ENCODE data around the gene WDSUB1. TPM values are rescaled to one million over a fixed set of nuclear protein-coding genes. Genes with fewer than 3 reads are reported as not detected.

Gene WDSUB1
- total RNA-seq, 2 donors from 2014 or later, result 3.2 to 4.7 TPM

DNA sequence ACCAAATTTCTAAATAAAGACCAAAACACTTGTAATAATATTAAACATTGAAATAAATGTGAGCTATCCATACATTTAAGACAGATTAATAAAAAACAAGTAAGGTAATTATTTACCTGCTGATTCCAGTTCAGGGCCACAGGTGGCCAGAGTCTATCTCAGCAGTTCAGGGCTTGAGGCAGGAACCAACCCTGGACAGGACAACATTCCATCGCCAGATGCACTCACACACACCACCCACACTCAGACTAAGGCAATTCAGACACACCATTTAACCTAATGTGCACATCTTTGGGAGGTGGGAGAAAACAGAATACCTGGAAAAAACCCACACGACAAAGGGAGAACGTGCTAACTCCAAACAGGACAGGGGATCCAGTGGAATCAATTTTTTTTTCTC is 14.1 kb upstream of the WDSUB1 start:
- no peak for DNase-seq (ENCODE audit: low spot score)
- no peaks in the 10 kb centered on the region for H3K4me1 ChIP-seq
- TF ChIP-seq, protein P1, sequence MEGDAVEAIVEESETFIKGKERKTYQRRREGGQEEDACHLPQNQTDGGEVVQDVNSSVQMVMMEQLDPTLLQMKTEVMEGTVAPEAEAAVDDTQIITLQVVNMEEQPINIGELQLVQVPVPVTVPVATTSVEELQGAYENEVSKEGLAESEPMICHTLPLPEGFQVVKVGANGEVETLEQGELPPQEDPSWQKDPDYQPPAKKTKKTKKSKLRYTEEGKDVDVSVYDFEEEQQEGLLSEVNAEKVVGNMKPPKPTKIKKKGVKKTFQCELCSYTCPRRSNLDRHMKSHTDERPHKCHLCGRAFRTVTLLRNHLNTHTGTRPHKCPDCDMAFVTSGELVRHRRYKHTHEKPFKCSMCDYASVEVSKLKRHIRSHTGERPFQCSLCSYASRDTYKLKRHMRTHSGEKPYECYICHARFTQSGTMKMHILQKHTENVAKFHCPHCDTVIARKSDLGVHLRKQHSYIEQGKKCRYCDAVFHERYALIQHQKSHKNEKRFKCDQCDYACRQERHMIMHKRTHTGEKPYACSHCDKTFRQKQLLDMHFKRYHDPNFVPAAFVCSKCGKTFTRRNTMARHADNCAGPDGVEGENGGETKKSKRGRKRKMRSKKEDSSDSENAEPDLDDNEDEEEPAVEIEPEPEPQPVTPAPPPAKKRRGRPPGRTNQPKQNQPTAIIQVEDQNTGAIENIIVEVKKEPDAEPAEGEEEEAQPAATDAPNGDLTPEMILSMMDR (IDR thresholded peaks at IDR 0.05), result no peak
- H3K4me3 ChIP-seq, result no peak overlapping the region
- H3K27me3 ChIP-seq, result no peaks in the 10 kb centered on the region
- H3K9me3 ChIP-seq, result no peaks in the 10 kb centered on the region
- no peaks in the 10 kb centered on the region for H3K36me3 ChIP-seq
- no peak overlapping the region for H3K27ac ChIP-seq

DNA sequence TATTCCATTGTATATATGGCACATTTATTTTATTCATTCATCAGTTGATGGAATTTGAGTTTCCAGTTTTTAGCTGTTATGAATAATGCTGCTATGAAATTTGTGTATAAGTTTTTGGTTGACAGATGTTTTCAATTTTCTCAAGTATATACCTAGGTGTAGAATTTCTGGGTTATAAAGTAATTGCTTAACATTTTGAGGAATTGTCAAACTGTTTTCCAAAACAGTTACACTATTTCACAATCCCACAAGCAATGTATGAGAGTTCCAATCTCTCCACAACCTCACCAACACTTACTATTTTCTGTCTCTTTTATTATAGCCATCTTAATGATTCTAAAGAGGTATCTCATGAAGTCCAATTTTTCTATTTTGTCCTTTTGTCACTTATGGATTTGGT is 12.5 kb upstream of the WDSUB1 start:
- Histone ChIP-seq H3K27me3 (no peaks in the 10 kb centered on the region), H3K9me3 (no peaks in the 10 kb centered on the region), H3K4me1 (no peaks in the 10 kb centered on the region), H3K4me3 (no peak overlapping the region), H3K27ac (no peak overlapping the region), H3K36me3 (no peaks in the 10 kb centered on the region)
- DNase-seq (ENCODE audit: low spot score), result no peak
- TF ChIP-seq, protein P1 (IDR thresholded peaks at IDR 0.05), result no peak

DNA sequence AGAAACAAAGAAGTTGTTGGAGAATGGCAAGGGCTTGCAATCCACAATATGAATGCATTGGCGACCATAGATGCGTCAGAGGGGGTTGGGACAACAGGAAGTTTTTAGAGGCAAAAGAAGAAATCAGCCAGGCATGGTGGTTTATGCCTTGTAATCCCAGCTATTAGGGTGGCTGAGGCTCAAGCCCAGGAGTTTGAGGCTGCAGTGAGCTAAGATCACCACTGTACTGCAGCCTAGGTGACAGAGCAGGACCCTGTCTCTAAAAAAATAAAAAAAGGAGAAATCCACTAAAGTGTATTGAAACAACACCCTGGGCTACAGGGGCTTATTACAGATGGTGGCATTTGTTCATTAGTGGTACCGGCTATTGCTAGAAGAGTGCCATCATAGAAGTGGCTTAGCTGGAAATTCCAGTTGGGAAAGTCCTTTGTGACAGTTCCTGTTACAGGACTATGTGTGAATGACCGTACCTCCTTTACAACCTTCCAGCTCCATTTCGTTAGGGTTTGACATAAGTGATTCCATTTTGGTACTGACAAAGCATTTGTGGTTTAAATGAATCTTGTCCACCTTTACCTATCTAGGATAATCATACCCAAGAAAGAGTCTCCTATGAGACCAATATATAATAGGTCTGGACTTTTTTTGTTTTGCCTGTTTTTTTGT is 10.7 kb upstream of the WDSUB1 start:
- Histone ChIP-seq H3K4me1 (no peaks in the 10 kb centered on the region), H3K27me3 (no peaks in the 10 kb centered on the region), H3K36me3 (no peaks in the 10 kb centered on the region), H3K4me3 (no peak overlapping the region), H3K9me3 (no peaks in the 10 kb centered on the region), H3K27ac (no peak overlapping the region)
- no peak for DNase-seq (ENCODE audit: low spot score)
- TF ChIP-seq, protein P1 (IDR thresholded peaks at IDR 0.05), result no peak

DNA sequence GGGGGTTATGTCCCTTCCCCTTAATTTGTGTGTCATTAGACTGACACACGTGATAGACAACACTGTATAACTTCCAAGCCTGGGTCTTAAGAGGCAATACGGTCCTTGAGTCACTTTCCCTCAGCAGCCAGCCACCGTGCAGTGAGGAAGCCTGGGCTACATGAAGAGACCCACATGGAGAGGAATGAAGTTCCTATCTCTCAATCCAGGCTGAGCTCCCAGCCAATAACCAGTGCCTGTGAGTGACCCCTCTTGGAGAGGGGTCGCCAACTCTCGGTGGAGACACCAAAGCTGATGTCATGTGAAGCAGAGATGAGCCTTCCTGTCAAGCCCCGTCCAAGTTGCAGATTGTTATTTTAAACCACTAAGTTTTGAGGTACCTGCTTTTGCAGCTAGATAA is 5.7 kb upstream of the WDSUB1 start:
- TF ChIP-seq, protein P1 (IDR thresholded peaks at IDR 0.05), result no peak
- Histone ChIP-seq H3K36me3 (no peaks in the 10 kb centered on the region), H3K27ac (no peak overlapping the region), H3K27me3 (no peaks in the 10 kb centered on the region), H3K4me1 (peaks cover 0 to 4% of the 10 kb centered on the region in 2 donors), H3K4me3 (no peak overlapping the region), H3K9me3 (no peaks in the 10 kb centered on the region)
- DNase-seq (ENCODE audit: low spot score), result no peak

DNA sequence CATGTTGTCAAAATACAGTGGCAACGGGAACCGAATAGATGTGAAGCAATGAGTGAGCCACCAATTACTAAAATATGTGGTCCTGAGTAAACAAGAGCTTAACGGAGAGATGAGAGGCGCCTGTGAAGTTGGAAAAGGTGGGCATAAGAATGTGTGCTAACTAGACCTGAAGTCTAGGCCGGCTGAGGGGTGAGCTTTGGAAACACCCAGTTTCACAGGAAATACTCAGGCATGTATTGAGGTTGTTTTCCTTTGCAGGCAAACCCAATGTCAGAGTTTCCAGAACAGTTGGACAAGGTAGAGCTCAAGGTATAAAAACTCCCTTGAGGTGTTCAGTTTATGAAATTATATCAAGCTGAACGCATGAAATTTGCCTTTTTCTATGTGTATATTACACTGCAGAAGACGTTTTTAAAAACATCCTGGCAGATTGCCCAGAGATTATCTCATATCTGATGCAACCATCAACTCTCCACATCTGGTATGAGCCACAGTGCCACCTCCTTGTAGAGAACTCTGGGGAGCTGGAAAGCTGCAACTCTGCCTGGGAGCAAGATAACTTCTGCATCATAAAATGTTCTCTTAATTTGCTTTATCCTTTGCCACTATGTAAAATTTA is 3.9 kb upstream of the WDSUB1 start:
- TF ChIP-seq, protein P1 (IDR thresholded peaks at IDR 0.05), result no peak
- H3K36me3 ChIP-seq, result no peaks in the 10 kb centered on the region
- H3K9me3 ChIP-seq, result no peaks in the 10 kb centered on the region
- H3K27me3 ChIP-seq, result no peaks in the 10 kb centered on the region
- no peak overlapping the region for H3K4me3 ChIP-seq
- H3K4me1 ChIP-seq, result peaks cover 0 to 11% of the 10 kb centered on the region in 2 donors
- H3K27ac ChIP-seq, result no peak overlapping the region
- DNase-seq (ENCODE audit: low spot score), result no peak

All from right atrium auricular region (tissue), 2 donors.